ENCODE results near the gene SLC12A7. TPM values are rescaled to one million over a fixed set of nuclear protein-coding genes. Genes with fewer than 3 reads are reported as not detected.

SLC12A7 gene
- total RNA-seq, 1 experiment from 2014 or later = 48.2 TPM

DNA sequence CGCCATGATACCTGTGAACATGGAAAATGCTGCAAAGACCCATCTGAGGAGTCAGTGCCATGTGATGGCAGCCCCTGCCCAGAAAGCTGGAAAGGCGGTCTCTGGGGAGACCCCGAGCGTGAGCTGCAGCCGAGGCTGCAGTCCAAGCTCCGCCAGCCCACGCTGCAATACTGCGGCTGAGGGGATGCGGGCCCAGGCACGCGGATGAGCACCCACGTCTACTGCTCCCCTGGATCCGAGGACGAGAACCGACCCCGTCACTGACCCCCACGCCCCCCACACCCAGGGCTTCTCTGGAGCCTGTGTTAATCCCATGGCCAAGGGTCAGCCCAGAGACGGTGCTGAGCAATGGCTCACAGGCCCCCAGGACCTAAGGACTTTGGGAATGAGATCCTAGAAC lies 32.4 kb downstream of the SLC12A7 start:
- no peak for DNase-seq
- ChIA-PET POLR2A (ENCODE audit: unreplicated experiment) (no interaction called here), CTCF (no interaction called here)
- BruUV-seq (replicated peaks) = no TSS peak
- TF ChIP-seq, protein P1, sequence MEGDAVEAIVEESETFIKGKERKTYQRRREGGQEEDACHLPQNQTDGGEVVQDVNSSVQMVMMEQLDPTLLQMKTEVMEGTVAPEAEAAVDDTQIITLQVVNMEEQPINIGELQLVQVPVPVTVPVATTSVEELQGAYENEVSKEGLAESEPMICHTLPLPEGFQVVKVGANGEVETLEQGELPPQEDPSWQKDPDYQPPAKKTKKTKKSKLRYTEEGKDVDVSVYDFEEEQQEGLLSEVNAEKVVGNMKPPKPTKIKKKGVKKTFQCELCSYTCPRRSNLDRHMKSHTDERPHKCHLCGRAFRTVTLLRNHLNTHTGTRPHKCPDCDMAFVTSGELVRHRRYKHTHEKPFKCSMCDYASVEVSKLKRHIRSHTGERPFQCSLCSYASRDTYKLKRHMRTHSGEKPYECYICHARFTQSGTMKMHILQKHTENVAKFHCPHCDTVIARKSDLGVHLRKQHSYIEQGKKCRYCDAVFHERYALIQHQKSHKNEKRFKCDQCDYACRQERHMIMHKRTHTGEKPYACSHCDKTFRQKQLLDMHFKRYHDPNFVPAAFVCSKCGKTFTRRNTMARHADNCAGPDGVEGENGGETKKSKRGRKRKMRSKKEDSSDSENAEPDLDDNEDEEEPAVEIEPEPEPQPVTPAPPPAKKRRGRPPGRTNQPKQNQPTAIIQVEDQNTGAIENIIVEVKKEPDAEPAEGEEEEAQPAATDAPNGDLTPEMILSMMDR (conservative IDR thresholded peaks at IDR 0.05; ENCODE audit: low read depth, low read length) = no peak
- TF ChIP-seq EZH2phosphoT487 (IDR thresholded peaks at IDR 0.05; ENCODE audit: borderline replicate concordance, low read length) (no peak), EZH2 (IDR thresholded peaks at IDR 0.05; ENCODE audit: low read length, unreplicated experiment) (no peak)
- no peak overlapping the region for H3K27ac ChIP-seq (ENCODE audit: low read length)
- H3K9me2 ChIP-seq (replicated peaks; ENCODE audit: low read length) = no peaks in the 10 kb centered on the region
- no peaks in the 10 kb centered on the region for H3K27me3 ChIP-seq (ENCODE audit: low read length)
- no peak overlapping the region for H3K4me3 ChIP-seq (ENCODE audit: low read length)
- intact Hi-C loops (cut with micrococcal nuclease) = no loop called here
- H3K9ac ChIP-seq (ENCODE audit: low read length) = no peak overlapping the region
- H3K9me3 ChIP-seq (ENCODE audit: low read length) = no peaks in the 10 kb centered on the region
- no peaks in the 10 kb centered on the region for H3K79me2 ChIP-seq (ENCODE audit: low read length)
- H3K36me3 ChIP-seq (ENCODE audit: low read depth, low read length) = peaks cover 13% of the 10 kb centered on the region; the same call in 1 of the 2 replicates
- no peaks in the 10 kb centered on the region for H3F3A ChIP-seq (ENCODE audit: low read length, unreplicated experiment)
- H2AFZ ChIP-seq (ENCODE audit: low read length) = no peak overlapping the region
- H4K20me1 ChIP-seq (ENCODE audit: low read length) = no peaks in the 10 kb centered on the region
- no peaks in the 10 kb centered on the region for H3K4me1 ChIP-seq (ENCODE audit: insufficient read depth, low read length)
- H3K4me2 ChIP-seq (ENCODE audit: low read length) = no peak overlapping the region
- ATAC-seq = no peak

DNA sequence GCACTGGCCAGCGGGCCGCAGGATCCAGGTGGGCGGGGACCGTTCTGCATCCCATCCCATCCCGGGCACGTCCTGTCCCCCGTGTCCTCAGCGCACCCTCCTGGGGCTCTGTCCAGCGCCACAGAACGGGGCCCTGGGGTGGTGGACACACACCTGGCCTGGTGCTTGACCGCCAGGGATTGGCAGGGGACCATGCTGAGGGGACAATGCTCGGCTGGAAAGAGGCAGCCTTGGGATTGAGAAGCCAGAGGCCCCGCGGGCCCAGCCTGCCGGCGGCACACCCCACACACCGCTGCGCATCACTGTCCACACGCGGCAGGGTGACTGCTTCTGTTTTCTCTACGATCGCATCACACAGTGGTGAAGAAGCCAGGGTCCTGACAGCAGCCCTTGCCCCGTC lies 33.0 kb downstream of the SLC12A7 start:
- peaks cover 13% of the 10 kb centered on the region; the same call in 1 of the 2 replicates for H3K36me3 ChIP-seq (ENCODE audit: low read depth, low read length)
- no peaks in the 10 kb centered on the region for H4K20me1 ChIP-seq (ENCODE audit: low read length)
- H3K4me2 ChIP-seq (ENCODE audit: low read length) = no peak overlapping the region
- H3K9me3 ChIP-seq (ENCODE audit: low read length) = no peaks in the 10 kb centered on the region
- no peaks in the 10 kb centered on the region for H3F3A ChIP-seq (ENCODE audit: low read length, unreplicated experiment)
- no peaks in the 10 kb centered on the region for H3K79me2 ChIP-seq (ENCODE audit: low read length)
- TF ChIP-seq EZH2 (IDR thresholded peaks at IDR 0.05; ENCODE audit: low read length, unreplicated experiment) (no peak), EZH2phosphoT487 (IDR thresholded peaks at IDR 0.05; ENCODE audit: borderline replicate concordance, low read length) (no peak)
- no peaks in the 10 kb centered on the region for H3K4me1 ChIP-seq (ENCODE audit: insufficient read depth, low read length)
- no peak overlapping the region for H2AFZ ChIP-seq (ENCODE audit: low read length)
- intact Hi-C loops (cut with micrococcal nuclease) = no loop called here
- BruUV-seq (replicated peaks) = no TSS peak
- no peak overlapping the region for H3K4me3 ChIP-seq (ENCODE audit: low read length)
- POLR2A ChIA-PET (ENCODE audit: unreplicated experiment) = no interaction called here
- H3K27me3 ChIP-seq (ENCODE audit: low read length) = no peaks in the 10 kb centered on the region
- DNase-seq = no peak
- no peak for ATAC-seq
- CTCF ChIA-PET = no interaction called here
- no peaks in the 10 kb centered on the region for H3K9me2 ChIP-seq (replicated peaks; ENCODE audit: low read length)
- H3K27ac ChIP-seq (ENCODE audit: low read length) = no peak overlapping the region
- no peak overlapping the region for H3K9ac ChIP-seq (ENCODE audit: low read length)

DNA sequence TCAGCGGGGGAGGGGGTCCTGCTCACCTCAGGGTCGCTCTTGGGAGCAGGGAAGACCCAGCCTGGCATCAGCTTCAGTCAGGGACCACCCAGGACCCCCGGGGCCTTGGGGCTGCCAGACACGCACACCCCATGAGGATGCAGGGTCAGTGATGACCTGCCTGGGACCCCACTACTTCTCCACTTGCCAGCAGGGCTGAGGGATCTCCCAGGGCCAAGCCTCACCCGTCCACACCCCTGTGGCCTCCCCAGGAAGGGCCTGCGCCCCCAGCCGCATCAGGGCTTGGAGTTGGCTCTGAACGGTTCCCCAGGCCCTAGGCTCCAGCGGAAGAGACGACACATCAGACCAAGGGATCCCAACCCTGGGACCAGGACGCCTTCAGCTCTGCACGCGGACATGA lies 33.7 kb downstream of the SLC12A7 start:
- Histone ChIP-seq H2AFZ (ENCODE audit: low read length) (no peak overlapping the region), H3K27me3 (ENCODE audit: low read length) (no peaks in the 10 kb centered on the region), H3F3A (ENCODE audit: low read length, unreplicated experiment) (no peaks in the 10 kb centered on the region), H3K9me2 (replicated peaks; ENCODE audit: low read length) (no peaks in the 10 kb centered on the region), H4K20me1 (ENCODE audit: low read length) (no peaks in the 10 kb centered on the region), H3K4me1 (ENCODE audit: insufficient read depth, low read length) (no peaks in the 10 kb centered on the region), H3K27ac (ENCODE audit: low read length) (no peak overlapping the region), H3K79me2 (ENCODE audit: low read length) (no peaks in the 10 kb centered on the region), H3K9ac (ENCODE audit: low read length) (no peak overlapping the region), H3K9me3 (ENCODE audit: low read length) (no peaks in the 10 kb centered on the region), H3K4me3 (ENCODE audit: low read length) (no peak overlapping the region), H3K36me3 (ENCODE audit: low read depth, low read length) (peaks cover 17% of the 10 kb centered on the region; the same call in 1 of the 2 replicates), H3K4me2 (ENCODE audit: low read length) (no peak overlapping the region)
- POLR2A ChIA-PET (ENCODE audit: unreplicated experiment) = no interaction called here
- ATAC-seq = no peak
- CTCF ChIA-PET = no interaction called here
- intact Hi-C loops (cut with micrococcal nuclease) = no loop called here
- BruUV-seq (replicated peaks) = no TSS peak
- DNase-seq = no peak
- TF ChIP-seq EZH2 (IDR thresholded peaks at IDR 0.05; ENCODE audit: low read length, unreplicated experiment) (no peak), EZH2phosphoT487 (IDR thresholded peaks at IDR 0.05; ENCODE audit: borderline replicate concordance, low read length) (no peak)
- TF ChIP-seq, protein P1 (conservative IDR thresholded peaks at IDR 0.05; ENCODE audit: low read depth, low read length) = no peak

Data from PC-3 (cell line).